K562 (cell line): ENCODE data around the gene CROCC2.

Experiments used
- CBFB ChIP-seq: sonication (generic); formaldehyde crosslinking; IDR thresholded peaks from 2 replicates; pipeline ENCODE4 v1.4.0; 2020; ENCODE audit warnings: mild to moderate bottlenecking, missing genetic modification reagents
- CTCF ChIP-seq, 3 experiments: IDR thresholded peaks in 2 of 3; conservative IDR thresholded peaks in 1 of 3; 2 replicates each; pipeline ENCODE4 v1.5.1; 2011 to 2012; ENCODE audit warnings: low read length in 3 of 3, mild to moderate bottlenecking in 3 of 3, control low read depth in 2 of 3, improper control_type of control experiment in 1 of 3, inconsistent platforms in 1 of 3, low read depth in 1 of 3, mixed read lengths in 1 of 3, moderate library complexity in 1 of 3; ENCODE audit not compliant: insufficient read depth in 2 of 3
- HNRNPLL ChIP-seq: fragments of 200-400 bp; formaldehyde crosslinking; IDR thresholded peaks from 2 replicates; pipeline ENCODE4 v1.6.1; 2017; ENCODE audit warnings: low read length, low read depth, mild to moderate bottlenecking; ENCODE audit not compliant: poor library complexity, severe bottlenecking
- MTA2 ChIP-seq: fragments of 450-650 bp; IDR thresholded peaks from 2 replicates; pipeline ENCODE4 v1.6.1; 2016; ENCODE audit warnings: low read depth
- POLR2A ChIP-seq: fragments of 450-650 bp; conservative IDR thresholded peaks from 2 replicates; pipeline ENCODE4 v1.6.1; 2016
- SMC3 ChIP-seq: conservative IDR thresholded peaks from 2 replicates; pipeline ENCODE4 v1.6.1; 2011; ENCODE audit warnings: low read depth, low read length, improper control_type of control experiment; ENCODE audit not compliant: insufficient read depth
- SOX6 ChIP-seq: fragments of 450-650 bp; IDR thresholded peaks from 2 replicates; pipeline ENCODE4 v1.6.1; 2014; ENCODE audit warnings: mild to moderate bottlenecking
- TAF1 ChIP-seq: IDR thresholded peaks from 2 replicates; pipeline ENCODE4 v1.6.1; 2011; ENCODE audit warnings: mild to moderate bottlenecking, low read length, moderate library complexity; ENCODE audit not compliant: insufficient read depth, control insufficient read depth, severe bottlenecking; ENCODE audit errors: extremely low read depth
- TARDBP ChIP-seq: fragments of 450-650 bp; IDR thresholded peaks from 2 replicates; pipeline ENCODE4 v1.6.1; 2016
- TOE1 ChIP-seq, 2 experiments: fragments of 450-650 bp in 1 of 2; sonication (generic) in 1 of 2; formaldehyde crosslinking in 1 of 2; IDR thresholded peaks; 2 replicates each; pipeline versions ENCODE4 v1.7.1 to v1.8.0; 2016 to 2022; ENCODE audit warnings: borderline replicate concordance in 2 of 2, mild to moderate bottlenecking in 2 of 2, antibody characterized with exemption in 1 of 2, inconsistent platforms in 1 of 2, low read depth in 1 of 2, missing genetic modification reagents in 1 of 2, moderate library complexity in 1 of 2
- USF2 ChIP-seq: sonication (generic); formaldehyde crosslinking; IDR thresholded peaks from 2 replicates; pipeline ENCODE4 v1.5.0; 2020; ENCODE audit warnings: missing genetic modification reagents
- ZFX ChIP-seq: sonication (generic); formaldehyde crosslinking; IDR thresholded peaks from 2 replicates; pipeline ENCODE4 v1.8.0; 2022; ENCODE audit warnings: mild to moderate bottlenecking, missing genetic modification reagents, moderate library complexity
- ZNF224 ChIP-seq: sonication (generic); formaldehyde crosslinking; IDR thresholded peaks from 2 replicates; pipeline ENCODE4 v1.8.0; 2022; ENCODE audit warnings: mild to moderate bottlenecking, missing genetic modification reagents
- ZNF3 ChIP-seq: fragments of 250-450 bp; sonication (Bioruptor Pico); IDR thresholded peaks from 2 replicates; pipeline ENCODE4 v1.5.0; 2021; ENCODE audit warnings: mild to moderate bottlenecking, moderate library complexity

- no peak for TF ChIP-seq POLR2A
- no peak for TF ChIP-seq SOX6
- no peak for TF ChIP-seq CTCF (IDR thresholded peaks at IDR 0.05 in 2 of 3, conservative IDR thresholded peaks at IDR 0.05 in 1 of 3; ENCODE audit: insufficient read depth in 2 of 3, low read depth in 1 of 3, low read length in 3 of 3)
- no peak for TF ChIP-seq USF2 (CRISPR knock-in tag)
- no peak for TF ChIP-seq TAF1
- TF ChIP-seq ZNF224: no peak
- no peak for TF ChIP-seq ZNF3 (CRISPR knock-in tag)
- TF ChIP-seq MTA2: no peak
- TF ChIP-seq SMC3: no peak
- TF ChIP-seq ZFX (CRISPR knock-in tag): no peak
- no peak for TF ChIP-seq TARDBP
- no peak for TF ChIP-seq HNRNPLL
- TF ChIP-seq CBFB (CRISPR knock-in tag): no peak
- TF ChIP-seq TOE1 (IDR thresholded peaks at IDR 0.05; ENCODE audit: borderline replicate concordance): no peak
- no peak for TF ChIP-seq TOE1 (CRISPR knock-in tag; IDR thresholded peaks at IDR 0.05; ENCODE audit: borderline replicate concordance, low read depth)
Measured at GRCh38 chr2:240912878-240913809, 7.0 kb downstream of the CROCC2 start.
